Ishikawa (cell line): ENCODE data around the gene UFSP2.

Source experiments
- EP300 ChIP-seq: IDR thresholded peaks from 2 replicates; pipeline ENCODE4 v1.6.1; 2012; ENCODE audit warnings: borderline replicate concordance
- RAD21 ChIP-seq: IDR thresholded peaks from 2 replicates; pipeline ENCODE4 v1.6.1; 2012; ENCODE audit warnings: low read depth

- TF ChIP-seq EP300 (no peak), RAD21 (no peak)
These were observed 39.9 kb upstream of the UFSP2 start for GRCh38 chr4:185465707-185466106.
